MM.1S (cell line): ENCODE data around the gene DOCK10.

Experiments
- EZH2 ChIP-seq: fragments of 300-600 bp; sonication (generic); optimal IDR thresholded peaks from 2 replicates; pipeline ENCODE3; 2017; ENCODE audit warnings: low read depth, mild to moderate bottlenecking, antibody characterized with exemption, low read length, mixed read lengths
- EZH2phosphoT487 ChIP-seq: fragments of 300-600 bp; sonication (generic); IDR thresholded peaks from 2 replicates; pipeline ENCODE4 v1.6.1; 2018; ENCODE audit warnings: antibody characterized with exemption, low read length
- TF ChIP-seq, protein P1 (sequence below): fragments of 300-600 bp; sonication (generic); IDR thresholded peaks from 2 replicates; pipeline ENCODE4 v1.5.1; 2016; ENCODE audit warnings: antibody characterized with exemption, low read length, mixed read lengths

DNA sequence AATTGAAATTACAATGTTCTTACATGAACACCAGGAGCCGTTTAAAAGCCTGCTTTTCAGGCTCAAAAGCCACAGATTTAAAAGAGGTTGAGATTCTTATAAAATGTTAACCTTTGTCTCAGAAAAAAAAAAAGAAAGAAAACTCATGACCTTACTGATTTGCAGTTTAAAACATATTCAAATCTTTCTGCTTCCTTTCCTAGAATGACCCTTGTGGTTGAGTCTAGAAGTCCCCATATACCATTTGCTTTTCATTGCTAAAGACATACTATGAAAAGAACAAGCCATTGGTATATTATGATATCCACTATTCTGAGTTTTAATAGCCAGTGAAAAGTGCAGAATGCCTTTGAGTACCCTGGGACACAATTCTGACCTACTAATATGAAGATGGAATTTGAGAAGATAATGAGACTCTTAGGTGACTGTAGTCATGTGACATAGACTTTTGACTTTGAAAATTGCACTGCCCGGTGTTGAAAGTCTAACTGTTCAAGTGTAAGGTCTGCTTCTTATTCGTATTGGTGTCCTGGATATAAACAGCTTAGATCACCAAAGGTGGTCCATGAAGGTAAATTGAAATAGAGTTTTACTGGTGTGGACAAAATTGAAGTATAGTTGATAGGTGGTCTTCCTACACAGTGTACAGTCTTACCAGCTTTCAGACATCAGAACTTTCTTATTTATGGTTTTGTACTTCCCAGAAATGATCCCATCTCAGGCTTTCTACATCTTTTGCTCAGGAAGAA is 117.0 kb downstream of the DOCK10 start:
- TF ChIP-seq EZH2phosphoT487, result no peak
- TF ChIP-seq, protein P1, sequence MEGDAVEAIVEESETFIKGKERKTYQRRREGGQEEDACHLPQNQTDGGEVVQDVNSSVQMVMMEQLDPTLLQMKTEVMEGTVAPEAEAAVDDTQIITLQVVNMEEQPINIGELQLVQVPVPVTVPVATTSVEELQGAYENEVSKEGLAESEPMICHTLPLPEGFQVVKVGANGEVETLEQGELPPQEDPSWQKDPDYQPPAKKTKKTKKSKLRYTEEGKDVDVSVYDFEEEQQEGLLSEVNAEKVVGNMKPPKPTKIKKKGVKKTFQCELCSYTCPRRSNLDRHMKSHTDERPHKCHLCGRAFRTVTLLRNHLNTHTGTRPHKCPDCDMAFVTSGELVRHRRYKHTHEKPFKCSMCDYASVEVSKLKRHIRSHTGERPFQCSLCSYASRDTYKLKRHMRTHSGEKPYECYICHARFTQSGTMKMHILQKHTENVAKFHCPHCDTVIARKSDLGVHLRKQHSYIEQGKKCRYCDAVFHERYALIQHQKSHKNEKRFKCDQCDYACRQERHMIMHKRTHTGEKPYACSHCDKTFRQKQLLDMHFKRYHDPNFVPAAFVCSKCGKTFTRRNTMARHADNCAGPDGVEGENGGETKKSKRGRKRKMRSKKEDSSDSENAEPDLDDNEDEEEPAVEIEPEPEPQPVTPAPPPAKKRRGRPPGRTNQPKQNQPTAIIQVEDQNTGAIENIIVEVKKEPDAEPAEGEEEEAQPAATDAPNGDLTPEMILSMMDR, result no peak
- no peak for TF ChIP-seq EZH2
